GM21528 (cell line): Measurements from ENCODE around the gene PRSS48.
"Not testable (repeated sequence)": the region's sequence is repeated elsewhere in the genome, so short reads cannot be mapped to it uniquely, and the experiment has no call there.

Experiments used
- ATAC-seq: cut with Tn5 transposase; IDR thresholded peaks from one replicate; pipeline ENCODE4 v1.9.1; 2021; ENCODE audit warnings: mild to moderate bottlenecking, moderate library complexity; ENCODE audit not compliant: unreplicated experiment, low FRiP score

PRSS48 gene, protein sequence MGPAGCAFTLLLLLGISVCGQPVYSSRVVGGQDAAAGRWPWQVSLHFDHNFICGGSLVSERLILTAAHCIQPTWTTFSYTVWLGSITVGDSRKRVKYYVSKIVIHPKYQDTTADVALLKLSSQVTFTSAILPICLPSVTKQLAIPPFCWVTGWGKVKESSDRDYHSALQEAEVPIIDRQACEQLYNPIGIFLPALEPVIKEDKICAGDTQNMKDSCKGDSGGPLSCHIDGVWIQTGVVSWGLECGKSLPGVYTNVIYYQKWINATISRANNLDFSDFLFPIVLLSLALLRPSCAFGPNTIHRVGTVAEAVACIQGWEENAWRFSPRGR

DNA sequence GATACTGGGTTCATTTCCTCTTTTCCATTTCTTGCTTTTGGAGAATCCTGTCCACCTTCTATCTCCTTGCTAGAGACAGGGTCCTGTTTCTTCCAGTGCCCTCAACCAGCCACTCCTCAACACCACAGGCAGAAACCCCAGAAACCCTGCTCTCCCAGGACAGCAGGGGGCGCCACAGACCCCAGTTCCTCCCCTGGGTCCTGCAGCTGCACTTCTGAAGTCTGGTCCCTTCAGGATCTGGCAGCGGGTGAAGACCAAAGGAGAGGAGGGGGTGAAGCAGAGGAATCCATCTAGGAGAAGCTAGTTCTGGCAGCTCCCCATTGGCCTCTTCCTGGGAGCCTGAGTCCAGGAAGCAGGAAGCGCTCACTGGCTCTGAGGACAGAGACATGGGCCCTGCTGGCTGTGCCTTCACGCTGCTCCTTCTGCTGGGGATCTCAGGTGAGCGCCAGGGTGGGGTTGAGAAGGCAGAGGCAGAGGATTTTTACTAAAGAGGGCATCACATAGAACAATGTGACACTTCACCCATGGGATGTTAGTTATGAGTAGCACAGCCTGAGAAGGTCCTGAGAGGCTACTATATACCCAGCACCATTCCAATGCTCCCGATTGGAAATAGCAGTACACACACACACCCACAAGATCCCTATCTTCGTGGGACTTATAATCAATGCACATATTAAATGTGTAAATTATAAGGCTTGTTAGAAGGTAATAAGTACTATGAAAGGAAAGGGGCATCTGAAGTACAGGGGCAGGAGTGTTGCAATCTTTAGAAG is at the start of gene PRSS48:
Gene PRSS48 (plus strand): TSS at position 375 of the 776 bp plus-strand sequence. CDS start 12 bp downstream, at position 387.
- no peak for ATAC-seq

DNA sequence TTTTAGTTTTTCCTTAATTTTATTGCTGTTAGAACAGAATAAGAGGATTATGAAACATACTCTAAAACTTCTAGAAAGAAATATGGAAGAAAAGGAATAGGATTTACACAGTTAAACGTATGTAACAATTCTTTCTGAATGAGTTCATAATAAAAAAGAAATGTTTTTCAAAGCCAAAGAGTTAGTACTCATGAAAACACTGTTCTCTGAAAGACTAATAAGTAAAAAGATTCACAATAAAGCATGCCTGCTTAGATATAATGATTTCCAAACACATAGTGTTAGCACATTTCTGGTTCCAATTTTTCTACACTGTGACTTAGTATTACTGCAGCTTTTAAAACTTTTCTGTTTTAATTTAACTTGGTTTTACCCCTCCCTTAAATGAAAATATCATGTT is 49.8 kb upstream of the PRSS48 start:
- no peak for ATAC-seq

DNA sequence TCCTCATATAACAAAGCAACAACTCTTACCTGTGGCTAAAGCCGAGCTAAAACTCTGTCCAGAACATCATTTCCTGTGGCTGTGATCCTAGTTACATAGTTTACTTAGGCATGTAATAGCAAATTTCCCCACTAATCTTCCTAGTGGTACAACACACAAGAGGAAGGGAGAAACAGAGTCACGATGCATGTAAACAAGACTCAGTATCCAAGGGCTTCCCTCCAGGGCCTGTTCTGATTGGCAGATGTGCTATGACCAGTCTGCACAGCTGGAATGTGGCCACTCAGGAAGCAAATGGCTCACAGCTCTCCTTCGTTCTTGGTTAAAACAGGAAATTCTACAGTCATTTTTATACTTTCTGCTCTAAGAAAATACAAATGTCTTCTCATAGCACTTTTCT is 49.2 kb upstream of the PRSS48 start:
- no peak for ATAC-seq

DNA sequence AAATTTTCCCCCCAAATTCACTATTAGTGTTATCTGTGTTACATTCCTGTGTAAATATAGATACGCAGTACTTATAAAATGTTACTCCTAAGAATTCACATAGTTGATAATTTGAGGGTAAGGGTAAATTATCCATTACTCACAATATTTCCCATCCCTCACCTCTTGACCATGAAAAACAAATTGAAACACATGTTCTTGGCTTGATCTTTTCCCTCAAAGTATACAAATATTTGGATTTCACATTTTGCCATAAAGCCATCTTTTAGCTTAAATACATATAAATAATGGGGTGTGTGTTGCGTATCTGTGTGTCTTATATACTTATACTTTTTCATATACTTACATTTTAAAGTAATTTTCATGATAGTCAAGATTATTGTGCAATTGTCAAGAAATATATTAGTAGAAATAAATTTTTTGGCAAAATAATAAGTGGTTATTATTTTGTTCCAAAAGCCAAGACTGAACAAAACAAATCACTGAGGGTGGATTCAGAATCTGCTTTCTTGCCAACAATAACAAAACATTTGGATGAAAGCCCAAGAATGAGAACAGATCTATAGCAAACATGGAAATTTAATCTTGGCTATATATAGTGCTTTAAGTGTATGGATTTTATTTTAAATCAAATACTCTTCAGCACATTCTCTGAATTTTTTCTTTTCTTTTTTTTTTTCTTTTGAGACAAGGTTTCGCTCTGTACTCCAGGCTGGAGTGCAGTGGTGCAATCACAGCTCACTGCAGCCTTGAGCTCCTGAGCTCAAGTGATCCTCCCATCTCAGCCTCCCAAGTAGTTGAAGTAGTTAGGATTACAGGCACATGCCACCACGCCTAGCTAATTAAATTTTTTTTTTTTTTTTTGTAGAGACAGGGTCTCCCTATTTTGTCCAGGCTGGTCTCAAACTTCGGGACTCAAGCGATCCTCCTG is 48.5 kb upstream of the PRSS48 start:
- no peak for ATAC-seq

DNA sequence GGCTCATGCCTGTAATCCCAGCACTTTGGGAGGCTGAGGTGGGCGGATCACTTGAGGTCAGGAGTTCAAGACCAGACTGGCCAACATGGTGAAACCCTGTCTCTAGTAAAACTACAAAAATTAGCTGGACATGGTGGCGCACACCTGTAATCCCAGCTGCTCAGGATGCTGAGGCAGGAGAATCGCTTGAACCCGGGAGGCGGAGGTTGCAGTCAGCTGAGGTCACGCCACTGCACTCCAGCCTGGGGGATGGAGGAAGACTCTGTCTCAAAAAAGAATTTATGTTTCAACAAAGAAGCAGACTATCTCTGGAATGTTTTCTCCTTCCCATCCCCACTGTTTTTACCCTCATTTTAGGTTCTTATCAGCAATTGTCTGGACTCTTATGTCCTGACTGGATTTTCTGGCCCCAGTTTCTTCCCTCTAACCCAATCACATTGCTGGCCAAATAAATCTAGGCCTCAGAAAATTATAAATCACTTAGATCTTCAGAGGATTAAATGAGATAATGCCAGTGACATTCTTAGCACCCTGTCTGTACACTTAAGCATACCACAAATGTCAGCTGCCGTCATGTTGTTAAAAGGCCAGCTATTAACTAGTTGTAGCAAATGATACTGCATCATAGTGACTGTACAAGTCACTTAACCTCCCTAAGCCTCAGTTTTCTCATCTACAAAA is 44.9 kb upstream of the PRSS48 start:
- ATAC-seq: no peak

DNA sequence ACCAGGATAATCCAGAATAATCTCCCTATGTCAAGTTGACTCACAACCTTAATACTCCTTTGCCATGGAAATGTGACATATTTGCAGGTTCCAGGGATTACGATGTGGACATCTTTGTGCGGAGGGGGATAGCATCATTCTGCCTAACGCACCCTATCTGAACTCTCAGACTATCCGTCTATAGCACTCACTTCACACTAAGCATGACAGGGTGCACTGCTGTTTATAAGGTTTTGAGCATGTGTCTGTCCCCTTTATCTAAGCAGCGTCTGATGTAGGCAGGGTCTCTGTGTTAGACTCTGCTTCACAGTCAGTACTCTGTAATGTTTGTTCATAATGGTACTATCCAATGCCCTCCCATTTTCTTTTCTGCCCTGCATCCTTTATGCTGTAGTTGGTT is 43.4 kb upstream of the PRSS48 start:
- no peak for ATAC-seq

DNA sequence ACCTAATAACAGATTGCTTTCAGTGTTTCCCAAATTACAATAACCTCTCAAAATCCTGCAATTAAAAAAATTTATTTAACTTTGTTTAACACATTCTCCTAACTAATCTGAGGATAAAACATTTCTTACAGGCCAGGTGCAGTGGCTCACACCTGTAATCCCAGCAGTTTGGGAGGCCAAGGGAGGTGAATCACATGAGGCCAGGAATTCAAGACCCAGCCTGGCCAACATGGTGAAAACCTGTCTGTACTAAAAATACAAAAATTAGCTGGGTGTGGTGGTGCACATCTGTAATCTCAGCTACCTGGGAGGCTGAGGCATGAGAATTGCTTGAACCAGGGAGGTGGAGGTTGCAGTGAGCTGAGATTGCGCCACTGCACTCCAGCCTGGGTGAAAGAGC is 41.6 kb upstream of the PRSS48 start:
- not testable (repeated sequence) for ATAC-seq

DNA sequence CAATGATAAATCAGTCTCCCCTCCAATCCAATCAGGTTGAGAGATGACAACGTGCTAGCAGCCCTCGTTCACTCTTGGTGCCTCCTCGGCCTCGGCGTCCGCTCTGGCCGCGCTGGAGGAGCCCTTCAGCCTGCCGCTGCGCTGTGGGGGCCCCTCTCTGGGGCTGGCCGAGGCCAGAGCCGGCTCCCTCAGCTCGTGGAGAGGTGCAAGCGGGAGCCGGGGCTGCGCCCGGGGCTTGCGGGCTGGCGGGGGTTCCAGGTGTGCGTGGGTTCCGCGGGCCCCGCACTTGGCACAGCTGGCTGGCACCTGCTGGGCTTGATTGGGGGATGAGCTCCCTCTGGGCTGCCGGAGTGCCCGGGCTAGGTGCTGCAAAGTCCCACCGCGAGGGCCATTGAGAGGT is 40.9 kb upstream of the PRSS48 start:
- no peak for ATAC-seq

DNA sequence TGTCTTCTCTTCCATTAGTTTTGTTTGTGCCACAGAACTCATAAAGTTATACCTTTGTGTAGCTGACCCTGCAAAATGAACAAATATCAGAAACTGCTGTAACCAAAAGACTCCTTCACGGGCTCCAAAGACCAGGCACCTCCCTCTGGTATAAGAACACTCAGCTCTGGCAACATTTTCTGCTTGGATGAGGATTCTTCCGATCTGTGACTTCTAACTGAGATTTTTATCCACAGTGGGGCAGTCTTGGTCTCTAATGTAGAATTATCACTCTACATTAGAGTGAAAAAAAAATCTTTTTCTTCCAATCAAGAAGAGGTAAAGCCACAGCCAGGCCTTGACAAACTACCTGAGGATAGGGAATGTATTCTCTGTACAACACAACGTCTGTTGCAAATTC is 38.5 kb upstream of the PRSS48 start:
- ATAC-seq: no peak

DNA sequence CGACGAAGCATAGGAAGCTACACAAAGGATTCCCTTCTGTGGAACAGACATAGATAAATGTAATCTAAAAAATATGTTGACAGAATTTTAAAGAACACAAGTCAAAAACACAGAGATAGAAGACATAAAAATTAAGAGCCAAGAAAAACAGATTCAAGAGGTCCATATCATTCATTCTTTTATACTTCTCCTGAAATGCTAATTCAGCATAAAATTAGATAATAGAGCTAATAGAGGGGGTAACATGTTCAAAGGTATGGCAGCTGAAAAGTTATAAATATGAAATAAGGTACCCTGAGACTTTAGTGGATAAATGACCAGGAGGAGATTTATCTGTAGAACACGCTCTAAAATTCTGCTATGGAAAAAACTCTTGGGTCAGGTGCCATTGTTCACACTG is 37.4 kb upstream of the PRSS48 start:
- ATAC-seq: no peak

DNA sequence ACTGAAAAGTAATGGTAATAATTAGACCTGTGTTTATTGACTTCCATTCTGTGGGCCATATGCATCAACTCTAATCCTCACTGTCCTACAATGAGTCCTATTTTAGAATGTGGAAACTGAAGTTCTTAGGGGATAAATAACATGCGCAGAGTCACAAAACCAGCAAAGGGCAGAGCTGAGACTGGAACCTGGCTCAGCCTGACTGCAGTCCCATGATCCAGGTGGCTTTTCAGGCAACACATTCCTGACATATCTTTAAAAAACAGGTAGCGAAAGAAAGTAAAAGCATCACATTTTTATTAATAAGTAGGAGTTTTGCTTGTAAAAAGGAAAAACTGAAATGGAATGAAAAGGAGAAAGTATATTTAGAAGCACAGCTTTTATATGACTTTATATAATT is 34.7 kb upstream of the PRSS48 start:
- ATAC-seq: no peak

DNA sequence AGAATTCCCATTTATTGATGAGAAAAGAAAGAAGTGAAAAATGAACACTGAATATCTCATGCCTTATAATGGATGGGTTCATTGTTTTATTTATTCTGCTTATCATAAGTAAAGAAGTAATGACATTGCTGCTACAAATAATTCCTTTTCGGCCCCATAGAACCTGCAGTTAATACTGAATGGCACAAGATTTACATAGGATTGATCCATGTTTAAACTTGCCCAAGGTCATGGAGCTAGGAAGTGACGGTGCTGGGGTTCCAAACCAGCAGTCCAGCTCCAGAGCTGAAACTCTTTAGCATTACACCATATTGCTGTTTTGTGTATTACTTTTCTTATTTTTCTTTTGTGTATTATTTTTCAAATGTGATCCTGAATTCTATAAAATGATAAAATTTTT is 30.2 kb upstream of the PRSS48 start:
- ATAC-seq: no peak

DNA sequence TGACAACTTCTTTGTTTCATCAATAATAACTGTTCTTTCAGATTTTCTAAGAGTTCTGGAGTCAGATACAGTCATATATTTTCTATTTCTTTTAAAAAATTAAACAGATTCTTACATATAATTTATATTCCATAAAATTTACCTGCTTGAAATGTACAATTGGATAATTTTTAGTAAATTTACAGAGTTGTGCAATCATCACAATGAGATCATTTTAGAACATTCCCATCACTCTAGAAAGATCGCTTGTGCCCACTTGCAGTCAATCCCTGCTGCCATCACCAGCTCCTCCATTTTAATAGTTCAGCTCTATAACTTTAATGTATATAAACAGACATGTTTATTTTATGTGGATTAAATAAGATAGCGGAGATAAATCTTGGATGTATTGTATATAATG is 29.6 kb upstream of the PRSS48 start:
- no peak for ATAC-seq

DNA sequence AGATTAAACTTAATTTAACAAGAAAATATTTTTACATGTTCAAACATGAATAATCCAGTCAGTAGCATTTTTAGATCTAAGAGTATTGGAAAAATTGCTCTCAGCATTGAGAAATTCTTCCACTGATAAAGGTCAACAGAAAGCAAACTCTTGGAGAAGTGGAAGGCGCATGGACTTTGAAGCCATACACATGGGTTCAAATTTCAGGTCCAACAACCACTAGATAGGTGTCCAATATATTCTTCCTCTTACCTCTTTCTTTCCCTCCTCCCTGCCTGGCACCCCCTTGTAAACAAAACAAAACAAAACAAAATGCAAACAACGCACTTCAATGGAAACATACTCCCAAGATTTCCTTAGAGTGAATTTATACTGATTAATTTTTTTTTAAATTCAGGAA is 28.4 kb upstream of the PRSS48 start:
- ATAC-seq: no peak

DNA sequence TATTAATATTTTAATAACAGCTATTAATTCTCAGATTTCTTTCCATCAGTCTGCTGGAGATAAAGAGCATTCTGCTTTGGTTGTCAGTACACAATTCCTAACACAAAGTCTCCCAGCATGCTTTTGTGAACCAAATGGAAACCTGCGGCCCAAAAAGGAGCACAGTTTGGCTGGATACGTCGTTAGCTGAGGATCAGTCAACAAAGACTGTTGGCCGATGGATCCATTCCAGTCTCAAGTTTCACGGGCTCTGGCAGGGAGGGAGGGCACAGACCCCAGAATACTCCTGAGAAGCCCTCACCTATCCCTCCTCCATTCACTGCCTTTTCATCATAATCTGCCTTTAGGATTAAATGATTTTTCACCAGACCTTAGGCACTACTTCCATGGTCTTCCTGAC is 26.3 kb upstream of the PRSS48 start:
- ATAC-seq: no peak

DNA sequence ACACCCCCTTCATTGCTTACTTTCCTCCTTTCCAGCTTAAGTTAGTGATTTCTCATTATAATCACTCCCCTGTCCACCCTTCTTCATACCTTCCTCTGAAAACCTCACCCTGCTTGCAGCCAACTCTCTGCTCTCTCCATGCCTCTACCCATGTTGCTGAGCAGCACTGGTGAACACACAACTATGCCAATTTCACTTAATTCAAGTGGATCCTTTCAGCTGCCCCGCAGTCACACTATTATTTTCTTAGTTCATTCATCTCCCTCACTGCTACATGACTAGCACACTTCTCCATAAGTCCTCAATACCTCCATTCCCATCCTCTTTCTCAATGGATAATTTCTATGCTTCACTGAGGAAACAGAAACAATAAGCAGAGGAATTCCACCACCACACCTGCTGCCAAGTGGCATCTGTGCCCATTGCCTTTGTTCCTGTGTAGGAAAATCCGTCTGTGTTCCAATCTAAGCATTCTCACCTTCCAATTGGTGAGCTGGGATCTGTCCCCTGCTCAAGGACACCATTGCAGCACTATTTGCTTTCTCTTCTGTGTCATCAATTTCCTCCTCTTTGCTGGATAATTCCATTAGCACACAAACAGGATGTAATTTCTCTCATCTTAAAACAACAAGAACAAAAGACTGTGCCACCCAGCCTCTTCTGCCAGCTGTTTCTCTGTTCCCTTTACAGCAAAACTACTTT is 25.2 kb upstream of the PRSS48 start:
- no peak for ATAC-seq

DNA sequence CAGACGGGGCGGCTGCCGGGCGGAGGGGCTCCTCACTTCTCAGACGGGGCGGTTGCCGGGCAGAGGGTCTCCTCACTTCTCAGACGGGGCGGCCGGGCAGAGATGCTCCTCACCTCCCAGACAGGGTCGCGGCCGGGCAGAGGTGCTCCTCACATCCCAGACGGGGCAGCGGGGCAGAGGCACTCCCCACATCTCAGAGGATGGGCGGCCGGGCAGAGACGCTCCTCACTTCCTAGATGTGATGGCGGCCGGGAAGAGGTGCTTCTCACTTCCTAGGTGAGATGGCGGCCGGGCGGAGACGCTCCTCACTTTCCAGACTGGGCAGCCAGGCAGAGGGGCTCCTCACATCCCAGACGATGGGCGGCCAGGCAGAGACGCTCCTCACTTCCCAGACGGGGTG is 21.7 kb upstream of the PRSS48 start:
- ATAC-seq: not testable (repeated sequence)

DNA sequence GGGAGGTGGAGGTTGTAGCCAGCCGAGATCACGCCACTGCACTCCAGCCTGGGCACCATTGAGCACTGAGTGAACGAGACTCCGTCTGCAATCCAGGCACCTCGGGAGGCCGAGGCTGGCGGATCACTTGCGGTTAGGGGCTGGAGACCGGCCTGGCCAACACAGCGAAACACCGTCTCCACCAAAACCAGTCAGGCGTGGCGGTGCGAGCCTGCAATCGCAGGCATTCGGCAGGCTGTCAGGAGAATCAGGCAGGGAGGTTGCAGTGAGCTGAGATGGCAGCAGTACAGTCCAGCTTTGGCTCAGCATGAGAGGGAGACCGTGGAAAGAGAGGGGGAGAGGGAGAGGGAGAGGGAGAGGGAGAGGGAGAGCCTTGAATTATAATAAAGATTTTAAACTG is 21.3 kb upstream of the PRSS48 start:
- not testable (repeated sequence) for ATAC-seq

DNA sequence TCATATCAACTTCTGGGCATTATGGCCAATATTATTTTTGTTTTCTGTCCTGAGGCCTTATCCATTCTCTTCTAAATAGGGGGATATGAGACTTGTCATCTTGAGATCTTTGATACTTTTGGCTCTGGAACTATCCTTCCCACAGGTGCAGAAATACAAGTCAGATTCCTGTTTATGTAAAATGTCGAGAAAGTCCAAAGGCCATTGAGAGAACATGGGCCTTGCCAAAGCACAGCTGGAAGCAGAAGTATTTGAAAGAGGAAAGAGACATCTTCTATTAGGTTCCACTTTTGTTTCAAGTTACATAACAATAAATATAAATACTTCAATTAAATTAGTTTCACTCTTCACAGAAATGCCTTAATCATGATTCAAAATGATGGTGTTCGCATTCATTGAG is 20.8 kb upstream of the PRSS48 start:
- no peak for ATAC-seq

DNA sequence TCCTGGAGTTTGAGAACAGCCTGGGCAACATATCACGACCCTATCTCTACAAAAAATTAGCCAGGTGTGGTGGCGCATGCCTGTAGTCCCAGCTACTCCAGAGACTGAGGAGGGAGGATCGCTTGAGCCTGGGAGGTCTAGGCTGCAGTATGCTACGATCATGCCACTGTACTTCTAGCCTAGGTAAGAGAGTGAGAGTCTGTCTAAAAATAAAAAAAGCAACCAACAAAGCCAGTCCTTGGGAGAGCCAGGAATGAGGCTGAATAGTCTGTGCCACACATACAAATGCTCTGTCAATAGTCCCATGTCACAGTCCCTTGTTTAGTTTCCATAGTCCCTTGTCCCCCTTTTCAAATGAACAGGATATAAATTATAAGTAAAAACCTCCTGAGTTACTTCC is 19.3 kb upstream of the PRSS48 start:
- ATAC-seq: no peak
